ENCODE data around the gene TMEM167A.

- no peak for TF ChIP-seq EZH2 (IDR thresholded peaks at IDR 0.05; ENCODE audit: insufficient read depth, poor library complexity, severe bottlenecking)
- TF ChIP-seq EZH2phosphoT487 (IDR thresholded peaks at IDR 0.05; ENCODE audit: insufficient read depth, low read depth): no peak
These were observed 32.2 kb upstream of the TMEM167A start for GRCh38 chr5:83109380-83109779.
